Measurements from ENCODE around the gene ANP32A.

The ANP32A gene

DNA sequence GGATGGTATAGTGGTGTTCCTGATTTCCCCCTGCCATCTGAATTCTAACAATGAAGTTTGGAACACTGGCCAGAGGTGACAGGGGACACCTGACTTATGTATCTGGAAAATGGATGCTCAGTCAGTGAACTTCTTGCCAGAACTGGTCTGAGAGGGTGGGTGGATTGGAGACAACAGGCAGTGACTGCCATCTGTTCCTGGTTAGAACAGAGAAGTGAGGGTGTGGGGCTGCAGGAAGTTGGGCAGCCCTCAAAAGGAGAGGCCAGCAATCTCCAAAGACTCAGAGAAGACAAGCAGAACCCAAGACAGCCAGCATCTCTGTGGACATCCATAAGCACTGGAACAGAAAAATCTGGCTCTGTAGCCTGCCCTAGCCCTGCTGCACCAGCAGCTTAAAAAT is 50.5 kb downstream of the ANP32A start:
- TF ChIP-seq, protein P1, sequence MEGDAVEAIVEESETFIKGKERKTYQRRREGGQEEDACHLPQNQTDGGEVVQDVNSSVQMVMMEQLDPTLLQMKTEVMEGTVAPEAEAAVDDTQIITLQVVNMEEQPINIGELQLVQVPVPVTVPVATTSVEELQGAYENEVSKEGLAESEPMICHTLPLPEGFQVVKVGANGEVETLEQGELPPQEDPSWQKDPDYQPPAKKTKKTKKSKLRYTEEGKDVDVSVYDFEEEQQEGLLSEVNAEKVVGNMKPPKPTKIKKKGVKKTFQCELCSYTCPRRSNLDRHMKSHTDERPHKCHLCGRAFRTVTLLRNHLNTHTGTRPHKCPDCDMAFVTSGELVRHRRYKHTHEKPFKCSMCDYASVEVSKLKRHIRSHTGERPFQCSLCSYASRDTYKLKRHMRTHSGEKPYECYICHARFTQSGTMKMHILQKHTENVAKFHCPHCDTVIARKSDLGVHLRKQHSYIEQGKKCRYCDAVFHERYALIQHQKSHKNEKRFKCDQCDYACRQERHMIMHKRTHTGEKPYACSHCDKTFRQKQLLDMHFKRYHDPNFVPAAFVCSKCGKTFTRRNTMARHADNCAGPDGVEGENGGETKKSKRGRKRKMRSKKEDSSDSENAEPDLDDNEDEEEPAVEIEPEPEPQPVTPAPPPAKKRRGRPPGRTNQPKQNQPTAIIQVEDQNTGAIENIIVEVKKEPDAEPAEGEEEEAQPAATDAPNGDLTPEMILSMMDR (IDR thresholded peaks at IDR 0.05; ENCODE audit: low read depth, low read length, missing control alignments): no peak
- H3K4me3 ChIP-seq (replicated peaks; ENCODE audit: low read depth, low read length): no peak overlapping the region
- no peak for DNase-seq (ENCODE audit: extremely low read depth, low read depth)

DNA sequence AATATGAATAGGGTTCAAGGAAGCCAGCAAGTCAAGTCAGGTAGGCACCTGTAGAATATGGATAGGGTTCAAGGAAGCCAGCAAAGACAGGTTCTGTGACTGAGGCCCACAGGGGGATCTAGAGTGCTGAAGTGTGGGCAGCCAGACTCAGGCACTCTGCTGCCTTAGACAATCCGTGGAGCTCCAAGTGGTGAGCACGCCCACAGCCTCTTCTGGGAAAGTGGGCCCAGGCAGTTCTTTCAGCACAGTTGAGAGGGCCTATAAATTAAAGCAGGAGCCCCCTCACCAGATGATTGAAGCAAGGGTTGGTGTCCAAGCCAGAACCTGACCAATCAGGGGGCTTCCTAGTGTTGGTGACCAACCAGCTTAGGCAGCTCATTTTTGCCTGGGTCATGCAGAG is 51.0 kb downstream of the ANP32A start:
- H3K4me3 ChIP-seq (replicated peaks; ENCODE audit: low read depth, low read length): no peak overlapping the region
- TF ChIP-seq, protein P1 (IDR thresholded peaks at IDR 0.05; ENCODE audit: low read depth, low read length, missing control alignments): no peak

DNA sequence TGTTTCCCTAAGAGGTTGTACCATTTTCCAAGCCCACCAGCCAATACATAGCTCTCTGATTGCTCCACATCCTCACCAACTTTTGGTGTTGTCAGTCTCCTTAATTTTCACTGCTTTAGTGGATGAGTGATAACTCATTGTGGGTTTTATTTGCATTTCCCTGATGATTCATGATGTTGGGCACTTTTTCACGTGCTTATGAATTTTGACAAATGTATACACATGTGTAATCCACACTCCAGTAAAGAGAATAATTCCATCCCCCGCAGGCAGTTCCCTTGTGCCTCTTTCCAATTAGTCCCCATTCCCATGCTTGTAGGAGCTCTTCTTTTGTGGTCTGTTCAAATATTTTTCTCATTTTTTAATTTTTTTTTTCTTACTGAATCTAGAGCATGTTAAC is 52.4 kb downstream of the ANP32A start:
- TF ChIP-seq, protein P1 (IDR thresholded peaks at IDR 0.05; ENCODE audit: low read depth, low read length, missing control alignments): no peak
- H3K4me3 ChIP-seq (replicated peaks; ENCODE audit: low read depth, low read length): no peak overlapping the region
- DNase-seq (ENCODE audit: extremely low read depth, low read depth): no peak

More for the DNA sequence above, 51.0 kb downstream of the ANP32A start:
- DNase-seq (ENCODE audit: extremely low read depth, low read depth): no peak

DNA sequence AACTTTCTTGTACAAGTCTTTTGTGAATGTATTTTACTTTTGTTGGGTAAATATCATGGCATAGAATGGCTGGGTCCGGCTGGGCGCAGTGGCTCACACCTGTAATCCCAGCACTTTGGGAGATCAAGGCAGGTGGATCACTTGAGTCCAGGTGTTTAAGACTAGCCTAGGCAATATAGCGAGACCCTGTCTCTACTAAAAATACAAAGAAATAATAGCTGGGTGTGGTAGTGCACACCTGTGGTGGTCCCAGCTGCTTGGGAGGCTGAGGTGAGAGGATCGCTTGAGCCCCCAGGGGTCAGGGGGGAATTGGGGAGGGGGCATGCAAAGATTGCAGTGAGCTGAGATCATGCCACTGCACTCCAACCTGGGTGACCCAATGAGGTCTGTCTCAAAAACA is 52.9 kb downstream of the ANP32A start:
- no peak overlapping the region for H3K4me3 ChIP-seq (replicated peaks; ENCODE audit: low read depth, low read length)
- DNase-seq (ENCODE audit: extremely low read depth, low read depth): no peak
- TF ChIP-seq, protein P1 (IDR thresholded peaks at IDR 0.05; ENCODE audit: low read depth, low read length, missing control alignments): no peak

DNA sequence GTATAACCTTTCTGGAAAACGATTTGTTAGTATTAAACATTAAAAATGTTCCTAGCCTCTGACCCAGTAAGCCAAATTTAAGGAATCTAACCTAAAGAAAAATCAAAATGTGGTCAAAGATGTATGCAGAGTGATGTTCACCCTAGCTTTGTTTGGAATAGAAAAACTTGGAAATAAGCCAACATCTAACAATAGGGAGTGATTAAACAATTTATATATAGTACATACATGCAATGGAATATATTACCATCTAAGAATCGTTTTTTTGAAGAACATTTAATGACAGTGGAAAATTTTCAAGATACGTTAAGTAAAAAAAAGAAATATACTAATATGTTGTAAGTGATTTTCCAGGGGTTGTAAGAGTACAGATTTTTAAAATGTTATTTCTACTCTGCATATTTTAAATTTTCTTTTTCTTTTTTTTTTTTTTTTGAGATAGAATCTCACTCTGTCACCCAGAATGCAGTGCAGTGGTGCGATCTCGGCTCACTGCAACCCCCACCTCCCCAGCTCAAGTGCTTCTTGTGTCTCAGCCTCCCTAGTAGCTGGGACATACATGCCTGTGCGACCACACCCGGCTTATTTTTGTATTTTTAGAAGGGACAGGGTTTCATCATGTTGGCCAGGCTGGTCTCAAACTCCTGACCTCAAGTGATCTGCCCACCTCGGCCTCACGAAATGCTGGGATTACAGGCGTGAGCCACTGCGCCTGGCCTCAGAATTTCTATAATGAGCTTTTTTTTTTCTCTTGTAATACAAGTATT is 54.9 kb downstream of the ANP32A start:
- DNase-seq (ENCODE audit: extremely low read depth, low read depth): no peak

DNA sequence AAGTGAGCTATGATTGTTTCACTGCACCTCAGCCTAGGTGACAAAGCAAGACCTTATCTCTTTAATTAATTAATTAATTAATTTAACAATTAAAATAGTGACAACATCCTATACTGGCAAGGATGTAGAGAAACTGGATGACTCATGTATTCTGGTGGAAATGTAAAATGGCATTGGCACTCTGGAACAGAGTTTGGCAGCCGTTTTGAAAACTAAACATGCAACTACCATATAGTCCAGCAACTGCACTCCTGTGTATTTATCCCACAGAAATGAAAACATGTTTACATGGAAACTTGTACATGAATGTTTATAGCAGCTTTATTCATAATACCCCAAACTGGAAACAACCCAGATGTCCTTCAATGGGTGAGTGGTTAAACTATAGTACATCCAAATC is 56.6 kb downstream of the ANP32A start:
- H3K4me3 ChIP-seq (replicated peaks; ENCODE audit: low read depth, low read length): no peak overlapping the region
- TF ChIP-seq, protein P1 (IDR thresholded peaks at IDR 0.05; ENCODE audit: low read depth, low read length, missing control alignments): no peak
- DNase-seq (ENCODE audit: extremely low read depth, low read depth): no peak

More for the DNA sequence above, 54.9 kb downstream of the ANP32A start:
- H3K4me3 ChIP-seq (replicated peaks; ENCODE audit: low read depth, low read length): no peak overlapping the region
- TF ChIP-seq, protein P1 (IDR thresholded peaks at IDR 0.05; ENCODE audit: low read depth, low read length, missing control alignments): no peak

All from HFF-Myc (cell line).